OCI-LY1 (cell line): ENCODE results near the gene LRIG1.

Experiments
- H2AFZ ChIP-seq: fragments of 200-600 bp; sonication (generic), shearing (Covaris generic); 2 replicates; pipeline ENCODE4 v1.6.0; 2014; ENCODE audit warnings: antibody characterized with exemption, mild to moderate bottlenecking, low read length
- H3F3A ChIP-seq: fragments of 200-600 bp; sonication (generic), shearing (Covaris generic); 2 replicates; pipeline ENCODE4 v1.6.0; 2014; ENCODE audit warnings: mild to moderate bottlenecking, antibody characterized with exemption, low read length, moderate library complexity; ENCODE audit not compliant: insufficient read depth
- H3K27ac ChIP-seq: fragments of 200-600 bp; sonication (generic); 2 replicates; pipeline ENCODE4 v1.5.1; 2014; ENCODE audit warnings: low read length, mixed run types, mild to moderate bottlenecking, low read depth; ENCODE audit not compliant: poor library complexity, severe bottlenecking
- H3K27me3 ChIP-seq: fragments of 200-600 bp; sonication (generic); 2 replicates; pipeline ENCODE4 v1.6.0; 2014; ENCODE audit warnings: antibody characterized with exemption, mild to moderate bottlenecking, low read length, moderate library complexity; ENCODE audit not compliant: insufficient read depth
- H3K36me3 ChIP-seq: fragments of 200-600 bp; sonication (generic); 2 replicates; pipeline ENCODE4 v1.6.1; 2014; ENCODE audit warnings: mild to moderate bottlenecking, antibody characterized with exemption, low read length, moderate library complexity, mixed read lengths; ENCODE audit not compliant: insufficient read depth
- H3K4me1 ChIP-seq: fragments of 200-600 bp; sonication (generic); 2 replicates; pipeline ENCODE4 v1.5.1; 2014; ENCODE audit warnings: mild to moderate bottlenecking, low read length, moderate library complexity; ENCODE audit not compliant: insufficient read depth, severe bottlenecking
- H3K4me2 ChIP-seq: fragments of 200-600 bp; sonication (generic), shearing (Covaris generic); 2 replicates; pipeline ENCODE4 v1.6.1; 2014; ENCODE audit warnings: low read length
- H3K4me3 ChIP-seq: fragments of 200-600 bp; sonication (generic); 2 replicates; pipeline ENCODE4 v1.5.1; 2014; ENCODE audit warnings: low read length, low read depth, mild to moderate bottlenecking, mixed read lengths; ENCODE audit not compliant: poor library complexity, severe bottlenecking
- H3K79me2 ChIP-seq: fragments of 200-600 bp; shearing (Covaris generic); 2 replicates; pipeline ENCODE4 v1.6.1; 2016; ENCODE audit warnings: mixed run types, low read length, mixed read lengths; ENCODE audit not compliant: insufficient read depth
- H3K9ac ChIP-seq: fragments of 200-600 bp; sonication (generic), shearing (Covaris generic); 2 replicates; pipeline ENCODE4 v1.6.1; 2014; ENCODE audit warnings: mild to moderate bottlenecking, low read length, mixed read lengths
- H3K9me2 ChIP-seq: fragments of 200-600 bp; sonication (generic), shearing (Covaris generic); 2 replicates; pipeline ENCODE4 v1.6.1; 2014; ENCODE audit warnings: low read depth, mild to moderate bottlenecking, low read length, mixed read lengths
- H3K9me3 ChIP-seq: fragments of 200-600 bp; shearing (Covaris generic); 2 replicates; pipeline ENCODE4 v1.6.1; 2014; ENCODE audit warnings: low read length, mixed read lengths
- H4K20me1 ChIP-seq: fragments of 200-600 bp; sonication (generic), shearing (Covaris generic); 2 replicates; pipeline ENCODE4 v1.6.0; 2016; ENCODE audit warnings: mild to moderate bottlenecking, low read length; ENCODE audit not compliant: insufficient read depth
- EZH2 ChIP-seq: fragments of 200-600 bp; sonication (generic), shearing (Covaris generic); IDR thresholded peaks from 2 replicates; pipeline ENCODE4 v1.8.0; 2017; ENCODE audit warnings: borderline replicate concordance, mixed run types, mild to moderate bottlenecking, antibody characterized with exemption, low read length, moderate library complexity, mixed read lengths
- TF ChIP-seq, protein P1 (sequence below): fragments of 200-600 bp; sonication (generic), shearing (Covaris generic); IDR thresholded peaks from 2 replicates; pipeline ENCODE4 v1.5.1; 2017; ENCODE audit warnings: mild to moderate bottlenecking, antibody characterized with exemption, low read length, moderate library complexity, mixed read lengths

Gene LRIG1

DNA sequence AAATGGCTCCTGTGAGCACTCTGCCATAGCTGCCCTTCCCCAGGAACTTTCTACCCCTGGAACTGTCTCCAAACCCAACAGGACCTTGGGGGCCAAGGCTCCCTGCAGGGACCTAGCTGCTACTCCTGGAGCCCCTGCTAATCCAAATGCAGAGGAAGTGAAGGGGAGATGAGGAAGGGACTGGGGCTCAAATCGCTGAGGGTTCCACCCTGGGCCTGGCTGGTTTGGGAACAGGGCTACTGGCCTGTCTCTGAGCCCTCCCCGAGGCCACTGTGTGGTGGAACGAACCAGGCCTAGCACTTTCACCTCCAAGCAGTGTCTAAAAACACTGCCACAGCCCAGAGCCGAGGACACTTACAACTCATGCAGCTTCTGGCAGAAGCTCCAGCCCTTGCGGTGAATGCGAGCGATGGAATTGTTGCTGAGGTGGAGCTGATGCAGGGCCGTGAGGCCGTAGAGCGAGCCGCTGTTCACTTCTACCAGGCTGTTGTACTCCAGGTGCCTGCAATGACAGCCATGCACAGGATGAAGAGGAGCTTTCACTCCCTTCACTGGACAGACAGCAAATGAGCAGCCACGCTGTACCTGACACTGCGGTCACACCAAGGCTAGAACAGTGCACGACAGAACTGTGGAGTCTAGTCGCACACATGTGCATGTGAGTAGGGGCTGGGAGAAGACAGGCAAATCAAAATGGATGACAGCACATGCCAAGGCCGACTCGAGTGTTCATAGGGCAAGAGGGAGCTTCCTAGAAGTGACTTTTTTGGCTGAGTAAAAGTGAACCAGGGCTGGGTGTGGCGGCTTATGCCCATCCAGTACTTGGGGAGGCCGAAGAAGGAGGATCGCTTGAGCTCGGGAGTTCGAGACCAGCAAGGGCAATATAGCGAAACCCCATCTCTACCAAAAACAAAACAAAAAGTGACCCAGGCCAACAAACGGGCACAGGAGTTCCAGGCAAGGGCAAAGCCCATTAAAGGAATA, 90.8 kb downstream of the LRIG1 start:
- Histone ChIP-seq H3K79me2 (no peaks in the 10 kb centered on the region), H3K4me2 (no peak overlapping the region), H3K36me3 (no peaks in the 10 kb centered on the region), H3K27ac (no peak overlapping the region), H3K4me1 (no peaks in the 10 kb centered on the region), H3K27me3 (no peaks in the 10 kb centered on the region), H3K4me3 (no peak overlapping the region), H3F3A (no peaks in the 10 kb centered on the region), H3K9ac (no peak overlapping the region), H3K9me3 (no peaks in the 10 kb centered on the region), H4K20me1 (no peaks in the 10 kb centered on the region), H2AFZ (no peak overlapping the region), H3K9me2 (no peaks in the 10 kb centered on the region)
- TF ChIP-seq EZH2: no peak
- TF ChIP-seq, protein P1, sequence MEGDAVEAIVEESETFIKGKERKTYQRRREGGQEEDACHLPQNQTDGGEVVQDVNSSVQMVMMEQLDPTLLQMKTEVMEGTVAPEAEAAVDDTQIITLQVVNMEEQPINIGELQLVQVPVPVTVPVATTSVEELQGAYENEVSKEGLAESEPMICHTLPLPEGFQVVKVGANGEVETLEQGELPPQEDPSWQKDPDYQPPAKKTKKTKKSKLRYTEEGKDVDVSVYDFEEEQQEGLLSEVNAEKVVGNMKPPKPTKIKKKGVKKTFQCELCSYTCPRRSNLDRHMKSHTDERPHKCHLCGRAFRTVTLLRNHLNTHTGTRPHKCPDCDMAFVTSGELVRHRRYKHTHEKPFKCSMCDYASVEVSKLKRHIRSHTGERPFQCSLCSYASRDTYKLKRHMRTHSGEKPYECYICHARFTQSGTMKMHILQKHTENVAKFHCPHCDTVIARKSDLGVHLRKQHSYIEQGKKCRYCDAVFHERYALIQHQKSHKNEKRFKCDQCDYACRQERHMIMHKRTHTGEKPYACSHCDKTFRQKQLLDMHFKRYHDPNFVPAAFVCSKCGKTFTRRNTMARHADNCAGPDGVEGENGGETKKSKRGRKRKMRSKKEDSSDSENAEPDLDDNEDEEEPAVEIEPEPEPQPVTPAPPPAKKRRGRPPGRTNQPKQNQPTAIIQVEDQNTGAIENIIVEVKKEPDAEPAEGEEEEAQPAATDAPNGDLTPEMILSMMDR: no peak

GRCh38 chr3:66407611-66408218, 93.1 kb downstream of the LRIG1 start:
- Histone ChIP-seq H3K36me3 (no peaks in the 10 kb centered on the region), H3F3A (no peaks in the 10 kb centered on the region), H3K4me2 (no peak overlapping the region), H3K27ac (no peak overlapping the region), H3K4me3 (no peak overlapping the region), H3K4me1 (no peaks in the 10 kb centered on the region), H4K20me1 (no peaks in the 10 kb centered on the region), H3K79me2 (no peaks in the 10 kb centered on the region), H3K27me3 (no peaks in the 10 kb centered on the region), H3K9me3 (no peaks in the 10 kb centered on the region), H3K9ac (no peak overlapping the region), H2AFZ (no peak overlapping the region), H3K9me2 (no peaks in the 10 kb centered on the region)
- no peak for TF ChIP-seq EZH2
- TF ChIP-seq, protein P1: peak; percentile 89

DNA sequence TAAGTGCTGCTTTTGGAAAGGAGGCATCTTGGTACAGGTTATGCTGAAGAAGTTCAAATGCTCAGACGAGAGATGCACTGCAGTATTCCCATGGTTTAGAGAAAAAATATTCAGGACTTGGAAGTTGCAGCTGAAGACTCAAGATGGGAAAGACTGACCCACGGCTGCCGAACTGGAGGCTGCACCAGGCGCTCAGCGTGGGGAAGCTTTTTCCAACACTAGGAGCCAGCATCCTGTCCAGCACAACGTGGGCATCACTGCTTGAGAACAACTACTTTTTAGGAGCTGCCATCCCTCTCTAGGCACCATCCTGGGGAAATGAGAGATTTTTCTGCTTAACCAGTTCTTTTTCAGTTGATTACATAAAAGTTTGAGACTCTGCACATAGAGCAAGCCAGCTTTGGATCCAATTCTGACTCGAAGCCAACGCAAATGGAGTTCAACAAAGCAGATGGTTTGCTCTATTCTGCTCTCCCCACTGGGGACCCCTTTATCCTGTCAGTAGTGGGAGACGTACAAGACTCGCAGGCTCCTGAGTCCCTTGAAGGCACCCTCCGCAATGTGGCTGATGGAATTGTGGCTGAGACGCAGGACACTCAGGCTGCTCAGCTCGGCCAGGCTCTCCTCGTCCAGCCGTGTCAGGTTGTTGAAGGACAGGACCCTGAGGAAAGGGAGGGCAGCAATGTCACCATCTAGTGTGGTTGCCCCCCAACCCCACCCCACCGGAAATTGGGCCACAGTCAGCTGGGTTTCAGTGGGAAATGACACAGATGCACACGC, 93.8 kb downstream of the LRIG1 start:
- Histone ChIP-seq H3K4me2 (no peak overlapping the region), H3K4me1 (no peaks in the 10 kb centered on the region)

More for the DNA sequence above, 93.8 kb downstream of the LRIG1 start:
- Histone ChIP-seq H3K9me3 (no peaks in the 10 kb centered on the region), H3K79me2 (no peaks in the 10 kb centered on the region), H2AFZ (no peak overlapping the region), H3K27ac (no peak overlapping the region), H3K4me3 (no peak overlapping the region), H4K20me1 (no peaks in the 10 kb centered on the region), H3K9me2 (no peaks in the 10 kb centered on the region), H3K36me3 (no peaks in the 10 kb centered on the region), H3K9ac (no peak overlapping the region), H3F3A (no peaks in the 10 kb centered on the region), H3K27me3 (no peaks in the 10 kb centered on the region)
- no peak for TF ChIP-seq EZH2
- TF ChIP-seq, protein P1: no peak
